ENCODE results near the gene RTEL1. TPM values are rescaled to one million over a fixed set of nuclear protein-coding genes. Genes with fewer than 3 reads are reported as not detected.

Gene RTEL1
- total RNA-seq, 2 experiments from 2014 or later = 25.5 to 27.6 TPM

GRCh38 chr20:63675681-63676368 is 17.7 kb downstream of the RTEL1 start:
- Mint-ChIP-seq H3K4me1 (ENCODE audit: low read depth) (no peaks in the 10 kb centered on the region), H3K9me3 (no peaks in the 10 kb centered on the region), H3K4me3 (no peak overlapping the region), H3K27ac (no peak overlapping the region), H3K36me3 (ENCODE audit: low read depth) (peaks cover 19% of the 10 kb centered on the region), H3K27me3 (no peaks in the 10 kb centered on the region)
- no peak for DNase-seq
- Histone ChIP-seq H3K9me3 (ENCODE audit: control insufficient read depth in 1 of 2, insufficient read depth in 1 of 2, low read length in 2 of 2) (no peaks in the 10 kb centered on the region), H3K4me1 (ENCODE audit: insufficient read depth, low read length) (no peaks in the 10 kb centered on the region), H3K27ac (ENCODE audit: low read depth in 1 of 2, low read length in 2 of 2) (no peak overlapping the region), H3K36me3 (ENCODE audit: insufficient read depth, low read length) (peaks cover 5% of the 10 kb centered on the region), H3K27me3 (ENCODE audit: control insufficient read depth in 1 of 2, insufficient read depth in 2 of 2, low read length in 2 of 2) (no peaks in the 10 kb centered on the region), H3K4me3 (ENCODE audit: low read length) (no peak overlapping the region)
- CTCF ChIA-PET = no interaction called here
- POLR2A ChIA-PET = no interaction called here
- TF ChIP-seq CTCF (IDR thresholded peaks at IDR 0.05) = no peak
- intact Hi-C loops (cut with DNase I, micrococcal nuclease) = no loop called here
- no peak for ATAC-seq (ENCODE audit: poor library complexity)

- Histone ChIP-seq H3K9me3 (ENCODE audit: control insufficient read depth in 1 of 2, insufficient read depth in 1 of 2, low read length in 2 of 2) (no peaks in the 10 kb centered on the region), H3K27me3 (ENCODE audit: control insufficient read depth in 1 of 2, insufficient read depth in 2 of 2, low read length in 2 of 2) (no peaks in the 10 kb centered on the region), H3K4me1 (ENCODE audit: insufficient read depth, low read length) (no peaks in the 10 kb centered on the region), H3K36me3 (ENCODE audit: insufficient read depth, low read length) (peaks cover 5% of the 10 kb centered on the region), H3K27ac (ENCODE audit: low read depth in 1 of 2, low read length in 2 of 2) (no peak overlapping the region), H3K4me3 (ENCODE audit: low read length) (no peak overlapping the region)
- ChIA-PET CTCF (no interaction called here), POLR2A (no interaction called here)
- Mint-ChIP-seq H3K4me3 (no peak overlapping the region), H3K27ac (no peak overlapping the region), H3K9me3 (no peaks in the 10 kb centered on the region), H3K36me3 (ENCODE audit: low read depth) (peaks cover 15% of the 10 kb centered on the region), H3K4me1 (ENCODE audit: low read depth) (no peaks in the 10 kb centered on the region), H3K27me3 (no peaks in the 10 kb centered on the region)
- ATAC-seq (ENCODE audit: poor library complexity) = no peak
- DNase-seq = no peak
- intact Hi-C loops (cut with DNase I, micrococcal nuclease) = no loop called here
- TF ChIP-seq CTCF (IDR thresholded peaks at IDR 0.05) = no peak
Observed at GRCh38 chr20:63678071-63678470, 20.0 kb downstream of the RTEL1 start.

- no peaks in the 10 kb centered on the region for H3K9me3 ChIP-seq (ENCODE audit: control insufficient read depth in 1 of 2, insufficient read depth in 1 of 2, low read length in 2 of 2)
- Mint-ChIP-seq H3K4me3 (no peak overlapping the region), H3K27me3 (no peaks in the 10 kb centered on the region), H3K9me3 (no peaks in the 10 kb centered on the region), H3K4me1 (ENCODE audit: low read depth) (no peaks in the 10 kb centered on the region), H3K27ac (no peak overlapping the region), H3K36me3 (ENCODE audit: low read depth) (peaks cover 15% of the 10 kb centered on the region)
- no peak for ATAC-seq (ENCODE audit: poor library complexity)
- ChIA-PET CTCF (no interaction called here), POLR2A (no interaction called here)
- intact Hi-C loops (cut with DNase I, micrococcal nuclease) = no loop called here
- H3K27me3 ChIP-seq (ENCODE audit: control insufficient read depth in 1 of 2, insufficient read depth in 2 of 2, low read length in 2 of 2) = no peaks in the 10 kb centered on the region
- no peak overlapping the region for H3K4me3 ChIP-seq (ENCODE audit: low read length)
- H3K36me3 ChIP-seq (ENCODE audit: insufficient read depth, low read length) = peaks cover 5% of the 10 kb centered on the region
- no peak for TF ChIP-seq CTCF (IDR thresholded peaks at IDR 0.05)
- no peaks in the 10 kb centered on the region for H3K4me1 ChIP-seq (ENCODE audit: insufficient read depth, low read length)
- no peak for DNase-seq
- H3K27ac ChIP-seq (ENCODE audit: low read depth in 1 of 2, low read length in 2 of 2) = no peak overlapping the region
Observed at GRCh38 chr20:63678667-63679465, 20.8 kb downstream of the RTEL1 start.

All from CD4-positive, alpha-beta T cell (primary cell).